GM12878 (cell line): ENCODE measurements around the gene LASP1. TPM values are rescaled to one million over a fixed set of nuclear protein-coding genes. Genes with fewer than 3 reads are reported as not detected.
A peak's percentile ranks its signal among the peaks of the same experiment; 100 is the strongest.

Source experiments
- CBFB ChIP-seq: IDR thresholded peaks from 2 replicates; pipeline ENCODE4 v1.6.1; 2016; ENCODE audit warnings: antibody characterized with exemption, low read depth
- CBX3 ChIP-seq: fragments of 200-600 bp; sonication (generic); IDR thresholded peaks from 2 replicates; pipeline ENCODE4 v1.6.1; 2016; ENCODE audit warnings: low read depth, borderline replicate concordance
- CBX5 ChIP-seq: sonication (generic); IDR thresholded peaks from 2 replicates; pipeline ENCODE4 v1.6.1; 2016; ENCODE audit warnings: low read depth, moderate library complexity, mild to moderate bottlenecking, inconsistent platforms
- CREM ChIP-seq: IDR thresholded peaks from 2 replicates; pipeline ENCODE4 v1.6.1; 2014; ENCODE audit warnings: antibody characterized with exemption, low read depth
- DPF2 ChIP-seq: fragments of 450-650 bp; IDR thresholded peaks from 2 replicates; pipeline ENCODE4 v1.6.1; 2017; ENCODE audit warnings: mild to moderate bottlenecking
- EZH2 ChIP-seq: IDR thresholded peaks from 2 replicates; pipeline ENCODE4 v1.6.1; 2012; ENCODE audit warnings: low read depth, mild to moderate bottlenecking, control low read depth, inconsistent platforms, low read length, borderline replicate concordance; ENCODE audit not compliant: control insufficient read depth
- FOXK2 ChIP-seq: fragments of 450-650 bp; IDR thresholded peaks from 2 replicates; pipeline ENCODE4 v1.6.1; 2017; ENCODE audit warnings: mild to moderate bottlenecking, moderate library complexity
- GATAD2B ChIP-seq: fragments of 450-650 bp; conservative IDR thresholded peaks from 2 replicates; pipeline ENCODE4 v1.6.1; 2017; ENCODE audit warnings: low read depth, mild to moderate bottlenecking, moderate library complexity
- IKZF2 ChIP-seq, 2 experiments: fragments of 450-650 bp; IDR thresholded peaks; 2 replicates each; pipeline ENCODE4 v1.6.1; 2017; ENCODE audit warnings: mild to moderate bottlenecking in 2 of 2, moderate library complexity in 2 of 2
- IRF4 ChIP-seq: IDR thresholded peaks from 2 replicates; pipeline ENCODE4 v1.6.1; 2011; ENCODE audit warnings: low read depth, low read length
- NFXL1 ChIP-seq: fragments of 450-650 bp; IDR thresholded peaks from 2 replicates; pipeline ENCODE4 v1.6.1; 2017; ENCODE audit warnings: antibody characterized with exemption, mild to moderate bottlenecking, borderline replicate concordance
- NFYB ChIP-seq: IDR thresholded peaks from 2 replicates; pipeline ENCODE4 v1.6.1; 2011; ENCODE audit warnings: low read depth, mild to moderate bottlenecking, low read length, improper control_type of control experiment, moderate library complexity; ENCODE audit not compliant: insufficient read depth
- PAX5 ChIP-seq: IDR thresholded peaks from 2 replicates; pipeline ENCODE4 v1.6.1; 2011; ENCODE audit warnings: low read depth, low read length, borderline replicate concordance
- PAX8 ChIP-seq: fragments of 450-650 bp; IDR thresholded peaks from 2 replicates; pipeline ENCODE4 v1.6.1; 2017; ENCODE audit warnings: mild to moderate bottlenecking, moderate library complexity
- SKIL ChIP-seq: fragments of 450-650 bp; IDR thresholded peaks from 2 replicates; pipeline ENCODE4 v1.6.1; 2017; ENCODE audit warnings: mild to moderate bottlenecking, low read depth, inconsistent platforms; ENCODE audit not compliant: poor library complexity, severe bottlenecking
- SP1 ChIP-seq: IDR thresholded peaks from one replicate; pipeline ENCODE4 v1.6.1; 2011; ENCODE audit warnings: low read depth, low read length
- SREBF2 ChIP-seq: IDR thresholded peaks from 2 replicates; pipeline ENCODE4 v1.6.1; 2012; ENCODE audit warnings: mild to moderate bottlenecking, low read length
- TBL1XR1 ChIP-seq: IDR thresholded peaks from 2 replicates; pipeline ENCODE4 v1.6.1; 2012; ENCODE audit warnings: low read depth, low read length, improper control_type of control experiment
- TCF3 ChIP-seq: IDR thresholded peaks from 2 replicates; pipeline ENCODE4 v1.6.1; 2012; ENCODE audit warnings: low read depth, mild to moderate bottlenecking, low read length, borderline replicate concordance; ENCODE audit not compliant: insufficient read depth
- TCF7 ChIP-seq: IDR thresholded peaks from 2 replicates; pipeline ENCODE4 v1.6.1; 2014; ENCODE audit warnings: antibody characterized with exemption, borderline replicate concordance
- USF2 ChIP-seq: IDR thresholded peaks from 2 replicates; pipeline ENCODE4 v1.6.1; 2011; ENCODE audit warnings: low read depth, low read length, improper control_type of control experiment, borderline replicate concordance
- ZNF24 ChIP-seq: fragments of 450-650 bp; IDR thresholded peaks from 2 replicates; pipeline ENCODE4 v1.6.1; 2017; ENCODE audit warnings: antibody characterized with exemption, mild to moderate bottlenecking
- polyA plus RNA-seq, 11 experiments: library from polyadenylated mRNA; depleted of rRNA in 4 of 11; unstranded in 6 of 11; stranded (reverse) in 5 of 11; fragments of >200 nt; fragmentation: Nextera tagmentation in 4 of 11; fragmentation: Illumina TruSeq in 1 of 11; extraction: Ambion mirVana in 4 of 11; extraction: Trizol in 1 of 11; gene quantifications; 1 replicate in 1 of 11; 2 replicates in 10 of 11; pipeline versions ENCODE4 v1.2.1 to v1.2.3, GENCODE V29; 2011 to 2016; ENCODE audit warnings: inconsistent platforms in 2 of 11, missing spikeins in 2 of 11, low read depth in 1 of 11
- total RNA-seq, 4 experiments: library from RNA; depleted of rRNA in 3 of 4; stranded (reverse); fragments of >200 nt in 3 of 4; fragmentation: Illumina TruSeq in 1 of 4; extraction: Trizol in 1 of 4; gene quantifications; 2 replicates each; pipeline versions ENCODE4 v1.2.1 to v1.2.3, GENCODE V29; 2013 to 2021
- TF ChIP-seq, protein P1 (sequence below): fragments of 450-650 bp; IDR thresholded peaks from 2 replicates; pipeline ENCODE4 v1.6.1; 2017; ENCODE audit warnings: antibody characterized with exemption, mild to moderate bottlenecking, moderate library complexity
- TF ChIP-seq, protein P2 (sequence below): fragments of 450-650 bp; IDR thresholded peaks from 2 replicates; pipeline ENCODE4 v1.6.1; 2016; ENCODE audit warnings: mild to moderate bottlenecking

LASP1 gene
- total and polyA plus RNA-seq, 10 of the 15 experiments (the other 5 are each of a cell fraction or from before 2014, with no cell fraction given), result 21.0 to 114 (median 59.3) TPM

GRCh38 chr17:38898812-38899348 is 29.0 kb downstream of the LASP1 start (continued):
- no peak for TF ChIP-seq USF2
- TF ChIP-seq EZH2, result no peak
- TF ChIP-seq TCF7, result no peak
- TF ChIP-seq CBX5, result 0 out of 2 replicates have a peak, but pooled peaks have one; percentile 38
- TF ChIP-seq NFXL1, result no peak
- TF ChIP-seq, protein P1, sequence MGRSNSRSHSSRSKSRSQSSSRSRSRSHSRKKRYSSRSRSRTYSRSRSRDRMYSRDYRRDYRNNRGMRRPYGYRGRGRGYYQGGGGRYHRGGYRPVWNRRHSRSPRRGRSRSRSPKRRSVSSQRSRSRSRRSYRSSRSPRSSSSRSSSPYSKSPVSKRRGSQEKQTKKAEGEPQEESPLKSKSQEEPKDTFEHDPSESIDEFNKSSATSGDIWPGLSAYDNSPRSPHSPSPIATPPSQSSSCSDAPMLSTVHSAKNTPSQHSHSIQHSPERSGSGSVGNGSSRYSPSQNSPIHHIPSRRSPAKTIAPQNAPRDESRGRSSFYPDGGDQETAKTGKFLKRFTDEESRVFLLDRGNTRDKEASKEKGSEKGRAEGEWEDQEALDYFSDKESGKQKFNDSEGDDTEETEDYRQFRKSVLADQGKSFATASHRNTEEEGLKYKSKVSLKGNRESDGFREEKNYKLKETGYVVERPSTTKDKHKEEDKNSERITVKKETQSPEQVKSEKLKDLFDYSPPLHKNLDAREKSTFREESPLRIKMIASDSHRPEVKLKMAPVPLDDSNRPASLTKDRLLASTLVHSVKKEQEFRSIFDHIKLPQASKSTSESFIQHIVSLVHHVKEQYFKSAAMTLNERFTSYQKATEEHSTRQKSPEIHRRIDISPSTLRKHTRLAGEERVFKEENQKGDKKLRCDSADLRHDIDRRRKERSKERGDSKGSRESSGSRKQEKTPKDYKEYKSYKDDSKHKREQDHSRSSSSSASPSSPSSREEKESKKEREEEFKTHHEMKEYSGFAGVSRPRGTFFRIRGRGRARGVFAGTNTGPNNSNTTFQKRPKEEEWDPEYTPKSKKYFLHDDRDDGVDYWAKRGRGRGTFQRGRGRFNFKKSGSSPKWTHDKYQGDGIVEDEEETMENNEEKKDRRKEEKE, result no peak
- TF ChIP-seq SP1, result peak; percentile 65
- peak; percentile 86 for TF ChIP-seq DPF2
- no peak for TF ChIP-seq FOXK2
- no peak for TF ChIP-seq CBX3
- TF ChIP-seq PAX8, result no peak
- TF ChIP-seq NFYB, result no peak
- TF ChIP-seq SREBF2, result no peak
- TF ChIP-seq TBL1XR1, result peak; percentile 79; the same call in 1 of the 2 replicates
- peak; percentile 93 for TF ChIP-seq GATAD2B
- no peak for TF ChIP-seq ZNF24
- TF ChIP-seq IRF4, result 0 out of 2 replicates have a peak, but pooled peaks have one; percentile 9
- TF ChIP-seq IKZF2 (IDR thresholded peaks at IDR 0.05), result peak; percentile 74 to 81; a peak in 3 of 4 replicates
- TF ChIP-seq, protein P2, sequence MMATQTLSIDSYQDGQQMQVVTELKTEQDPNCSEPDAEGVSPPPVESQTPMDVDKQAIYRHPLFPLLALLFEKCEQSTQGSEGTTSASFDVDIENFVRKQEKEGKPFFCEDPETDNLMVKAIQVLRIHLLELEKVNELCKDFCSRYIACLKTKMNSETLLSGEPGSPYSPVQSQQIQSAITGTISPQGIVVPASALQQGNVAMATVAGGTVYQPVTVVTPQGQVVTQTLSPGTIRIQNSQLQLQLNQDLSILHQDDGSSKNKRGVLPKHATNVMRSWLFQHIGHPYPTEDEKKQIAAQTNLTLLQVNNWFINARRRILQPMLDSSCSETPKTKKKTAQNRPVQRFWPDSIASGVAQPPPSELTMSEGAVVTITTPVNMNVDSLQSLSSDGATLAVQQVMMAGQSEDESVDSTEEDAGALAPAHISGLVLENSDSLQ, result no peak; the same call in 1 of the 2 replicates
- TF ChIP-seq PAX5, result peak; percentile 56; the same call in 1 of the 2 replicates
- TF ChIP-seq TCF3, result peak; percentile 92
- no peak for TF ChIP-seq SKIL
- peak; percentile 82 for TF ChIP-seq CREM
- peak; percentile 64; the same call in 1 of the 2 replicates for TF ChIP-seq CBFB
